ENCODE measurements around the gene FTO.
A peak's percentile ranks its signal among the peaks of the same experiment; 100 is the strongest.
"Not testable (repeated sequence)": the region's sequence is repeated elsewhere in the genome, so short reads cannot be mapped to it uniquely, and the experiment has no call there.

Gene FTO

GRCh38 chr16:53864819-53865493 lies 161.0 kb downstream of the FTO start:
- DNase-seq = no peak

GRCh38 chr16:53865494-53865863 lies 161.5 kb downstream of the FTO start:
- no peak for DNase-seq

- no peak for DNase-seq
Measured at GRCh38 chr16:53866520-53866919, 162.6 kb downstream of the FTO start.

- DNase-seq = no peak
Measured at GRCh38 chr16:53870831-53871230, 166.9 kb downstream of the FTO start.

- DNase-seq = no peak
Measured at GRCh38 chr16:53872248-53873221, 168.6 kb downstream of the FTO start.

- no peak for DNase-seq
Measured at GRCh38 chr16:53876811-53877210, 172.9 kb downstream of the FTO start.

GRCh38 chr16:53878216-53878615 lies 174.3 kb downstream of the FTO start:
- DNase-seq = no peak

GRCh38 chr16:53881371-53881770 lies 177.4 kb downstream of the FTO start:
- DNase-seq = no peak

- DNase-seq = no peak
Measured at GRCh38 chr16:53882310-53882709, 178.4 kb downstream of the FTO start.

- no peak for DNase-seq
Measured at GRCh38 chr16:53884748-53885147, 180.8 kb downstream of the FTO start.

- DNase-seq = no peak
Measured at GRCh38 chr16:53886482-53887378, 182.8 kb downstream of the FTO start.

- no peak for DNase-seq
Measured at GRCh38 chr16:53888222-53888621, 184.3 kb downstream of the FTO start.

- not testable (repeated sequence) for DNase-seq
Measured at GRCh38 chr16:53890877-53891276, 186.9 kb downstream of the FTO start.

GRCh38 chr16:53891409-53892139 lies 187.6 kb downstream of the FTO start:
- DNase-seq = no peak

- peak; percentile 33 for DNase-seq
Measured at GRCh38 chr16:53892155-53892554, 188.2 kb downstream of the FTO start.

GRCh38 chr16:53893731-53894435 lies 189.9 kb downstream of the FTO start:
- no peak for DNase-seq

- DNase-seq = no peak
Measured at GRCh38 chr16:53894686-53895085, 190.7 kb downstream of the FTO start.

- DNase-seq = no peak
Measured at GRCh38 chr16:53895433-53895832, 191.5 kb downstream of the FTO start.

- DNase-seq = no peak
Measured at GRCh38 chr16:53895851-53896250, 191.9 kb downstream of the FTO start.

GRCh38 chr16:53896722-53897121 lies 192.8 kb downstream of the FTO start:
- no peak for DNase-seq

GRCh38 chr16:53898993-53899392 lies 195.0 kb downstream of the FTO start:
- DNase-seq = no peak
